Measurements from ENCODE around the gene PPP1R12C. TPM values are rescaled to one million over a fixed set of nuclear protein-coding genes. Genes with fewer than 3 reads are reported as not detected.

PPP1R12C gene
- total and polyA plus RNA-seq, 2 experiments from 2014 or later = 69.7 to 74.5 TPM

DNA sequence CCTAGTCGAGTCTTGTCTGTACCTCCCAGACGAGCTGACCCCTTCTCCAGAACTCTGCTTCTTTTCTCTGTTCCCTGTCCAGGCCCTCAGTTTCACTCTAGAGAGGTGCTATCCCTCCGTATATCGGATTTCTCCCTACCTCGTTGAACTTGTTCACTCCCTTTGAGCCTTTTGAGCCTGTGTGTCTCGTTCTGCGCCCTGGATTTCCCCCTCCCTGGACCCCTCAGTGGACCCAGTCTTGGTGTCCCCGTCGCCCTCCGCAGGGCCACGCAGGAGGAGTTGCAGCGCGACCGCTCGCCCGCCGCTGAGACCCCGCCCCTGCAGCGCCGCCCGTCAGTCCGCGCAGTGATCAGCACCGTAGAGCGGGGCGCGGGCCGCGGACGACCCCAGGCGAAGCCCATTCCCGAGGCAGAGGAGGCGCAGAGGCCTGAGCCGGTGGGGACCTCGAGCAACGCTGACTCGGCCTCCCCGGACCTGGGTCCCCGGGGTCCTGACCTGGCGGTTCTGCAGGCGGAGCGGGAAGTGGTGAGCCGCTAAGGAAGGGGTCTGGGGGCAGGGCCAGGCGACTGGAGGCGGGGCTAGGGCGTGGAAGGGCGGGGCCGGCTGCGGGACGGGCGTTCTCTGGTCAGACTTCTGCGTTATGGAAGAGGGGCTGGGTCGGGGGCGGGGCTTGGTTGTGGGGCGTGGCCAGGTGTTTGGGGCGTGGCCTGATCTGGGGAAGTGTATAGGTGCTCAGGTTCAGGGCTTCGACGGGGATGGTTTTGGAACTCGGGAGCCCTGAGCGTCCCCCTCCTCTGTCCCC is 36.3 kb downstream of the PPP1R12C start:
- TF ChIP-seq EZH2phosphoT487 (IDR thresholded peaks at IDR 0.05; ENCODE audit: low read depth, severe bottlenecking, unreplicated experiment) (no peak), EZH2 (IDR thresholded peaks at IDR 0.05; ENCODE audit: borderline replicate concordance) (no peak)
- TF ChIP-seq, protein P1, sequence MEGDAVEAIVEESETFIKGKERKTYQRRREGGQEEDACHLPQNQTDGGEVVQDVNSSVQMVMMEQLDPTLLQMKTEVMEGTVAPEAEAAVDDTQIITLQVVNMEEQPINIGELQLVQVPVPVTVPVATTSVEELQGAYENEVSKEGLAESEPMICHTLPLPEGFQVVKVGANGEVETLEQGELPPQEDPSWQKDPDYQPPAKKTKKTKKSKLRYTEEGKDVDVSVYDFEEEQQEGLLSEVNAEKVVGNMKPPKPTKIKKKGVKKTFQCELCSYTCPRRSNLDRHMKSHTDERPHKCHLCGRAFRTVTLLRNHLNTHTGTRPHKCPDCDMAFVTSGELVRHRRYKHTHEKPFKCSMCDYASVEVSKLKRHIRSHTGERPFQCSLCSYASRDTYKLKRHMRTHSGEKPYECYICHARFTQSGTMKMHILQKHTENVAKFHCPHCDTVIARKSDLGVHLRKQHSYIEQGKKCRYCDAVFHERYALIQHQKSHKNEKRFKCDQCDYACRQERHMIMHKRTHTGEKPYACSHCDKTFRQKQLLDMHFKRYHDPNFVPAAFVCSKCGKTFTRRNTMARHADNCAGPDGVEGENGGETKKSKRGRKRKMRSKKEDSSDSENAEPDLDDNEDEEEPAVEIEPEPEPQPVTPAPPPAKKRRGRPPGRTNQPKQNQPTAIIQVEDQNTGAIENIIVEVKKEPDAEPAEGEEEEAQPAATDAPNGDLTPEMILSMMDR (IDR thresholded peaks at IDR 0.05; ENCODE audit: poor library complexity) = no peak
- H3K27me3 ChIP-seq = peaks cover 43% of the 10 kb centered on the region
- H2AFZ ChIP-seq = peak overlapping the region; percentile 77
- H3K4me1 ChIP-seq (ENCODE audit: insufficient read depth) = peaks cover 9% of the 10 kb centered on the region
- peak overlapping the region; percentile 98 for H3K4me2 ChIP-seq
- H4K20me1 ChIP-seq (ENCODE audit: insufficient read depth, poor library complexity, severe bottlenecking) = no peaks in the 10 kb centered on the region
- H3K9me2 ChIP-seq (replicated peaks; ENCODE audit: insufficient read depth) = no peaks in the 10 kb centered on the region
- DNase-seq (ENCODE audit: low spot score) = peak; percentile 87
- peak overlapping the region; percentile 59 for H3K4me3 ChIP-seq
- H3K9me3 ChIP-seq (ENCODE audit: low read depth) = no peaks in the 10 kb centered on the region
- H3K79me2 ChIP-seq = no peaks in the 10 kb centered on the region
- H3K27ac ChIP-seq = no peak overlapping the region
- no peaks in the 10 kb centered on the region for H3K36me3 ChIP-seq (replicated peaks; ENCODE audit: insufficient read depth, low read depth)
- WGBS (ENCODE audit: low lambda C conversion rate, missing lambda C conversion rate) = 6% methylated on average over 48 of the region's 60 CpGs

DNA sequence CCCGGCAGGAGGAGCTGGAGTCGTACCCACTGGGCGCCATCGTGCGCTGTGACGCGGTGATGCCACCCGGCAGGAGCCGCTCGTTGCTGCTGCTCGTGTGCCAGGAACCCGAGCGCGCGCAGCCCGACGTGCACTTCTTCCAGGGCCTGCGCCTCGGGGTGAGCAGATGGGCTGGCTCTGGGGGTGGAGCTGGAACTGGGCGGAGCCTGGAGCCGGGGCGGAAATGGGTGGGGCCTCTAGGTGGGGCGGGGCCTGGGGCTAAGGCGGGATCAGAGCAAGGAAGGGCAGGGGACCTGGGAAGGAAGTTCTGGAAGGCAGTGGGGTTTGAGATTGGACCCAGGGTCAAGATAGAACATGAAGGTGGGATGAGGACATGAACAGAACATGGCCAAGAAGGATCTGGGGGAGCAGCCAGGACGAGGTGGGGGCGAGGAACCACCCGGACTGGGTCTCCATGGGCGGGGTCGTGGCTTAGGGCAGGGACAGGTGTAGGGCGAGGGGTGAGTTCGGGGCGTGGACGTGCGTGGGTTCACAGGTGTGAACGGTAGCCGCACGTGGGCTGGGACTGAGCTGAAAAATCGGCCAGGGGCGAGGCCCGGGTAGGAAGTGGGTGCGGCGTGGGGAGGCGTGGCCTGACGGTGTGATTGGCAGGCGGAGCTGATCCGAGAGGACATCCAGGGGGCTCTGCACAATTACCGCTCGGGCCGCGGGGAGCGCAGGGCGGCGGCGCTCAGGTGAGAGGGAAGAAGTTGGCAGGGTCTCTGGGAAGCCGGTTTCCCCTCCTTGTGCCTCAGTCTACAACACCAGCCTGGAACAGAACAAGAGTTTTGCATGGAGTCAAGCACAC is 37.1 kb downstream of the PPP1R12C start:
- DNase-seq (ENCODE audit: low spot score) = peak; percentile 84
- Histone ChIP-seq H3K4me3 (peak overlapping the region; percentile 59), H3K27me3 (peaks cover 35% of the 10 kb centered on the region)

DNA sequence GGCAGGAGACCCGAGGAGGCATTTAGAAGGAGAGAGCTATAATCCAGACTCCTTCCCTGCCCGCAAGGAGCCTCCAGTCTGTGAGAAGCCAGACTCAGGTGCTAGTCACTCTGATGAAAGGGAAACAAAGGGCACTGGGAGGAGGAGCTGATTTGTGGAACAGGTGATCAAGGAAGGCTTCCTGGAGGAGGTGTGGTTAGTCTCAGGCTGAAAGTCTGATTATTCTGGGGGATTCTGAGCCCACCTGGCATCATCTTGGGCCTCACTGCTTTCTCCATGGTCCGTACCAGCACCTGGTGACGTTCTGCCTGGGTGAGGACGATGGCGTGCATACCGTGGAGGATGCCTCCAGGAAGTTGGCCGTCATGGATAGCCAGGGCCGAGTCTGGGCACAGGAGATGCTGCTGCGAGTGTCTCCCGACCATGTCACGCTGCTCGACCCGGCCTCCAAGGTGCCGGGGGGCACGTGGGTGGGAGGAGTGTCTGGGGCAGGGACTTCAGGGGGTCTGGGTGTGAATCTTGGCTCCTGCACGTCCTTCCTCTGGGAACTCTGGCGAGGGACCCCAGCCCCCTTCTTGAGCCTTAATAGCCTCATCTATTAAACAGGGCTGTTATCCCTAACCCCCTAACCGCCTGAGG is 37.9 kb downstream of the PPP1R12C start:
- TF ChIP-seq EZH2phosphoT487 (IDR thresholded peaks at IDR 0.05; ENCODE audit: low read depth, severe bottlenecking, unreplicated experiment) = no peak
- TF ChIP-seq, protein P1 (IDR thresholded peaks at IDR 0.05; ENCODE audit: poor library complexity) = no peak
- TF ChIP-seq EZH2 (IDR thresholded peaks at IDR 0.05; ENCODE audit: borderline replicate concordance) = no peak
- no peaks in the 10 kb centered on the region for H4K20me1 ChIP-seq (ENCODE audit: insufficient read depth, poor library complexity, severe bottlenecking)
- peaks cover 32% of the 10 kb centered on the region for H3K27me3 ChIP-seq
- no peaks in the 10 kb centered on the region for H3K9me3 ChIP-seq (ENCODE audit: low read depth)
- 90% methylated on average over 19 of the region's 19 CpGs for WGBS (ENCODE audit: low lambda C conversion rate, missing lambda C conversion rate)
- H3K79me2 ChIP-seq = no peaks in the 10 kb centered on the region
- no peaks in the 10 kb centered on the region for H3K36me3 ChIP-seq (replicated peaks; ENCODE audit: insufficient read depth, low read depth)
- H3K4me2 ChIP-seq = peak overlapping the region; percentile 98
- H2AFZ ChIP-seq = no peak overlapping the region
- H3K9me2 ChIP-seq (replicated peaks; ENCODE audit: insufficient read depth) = no peaks in the 10 kb centered on the region
- no peak overlapping the region for H3K4me3 ChIP-seq
- no peak overlapping the region for H3K27ac ChIP-seq
- DNase-seq (ENCODE audit: low spot score) = peak; percentile 4
- H3K4me1 ChIP-seq (ENCODE audit: insufficient read depth) = peaks cover 9% of the 10 kb centered on the region

More for the DNA sequence above, 37.1 kb downstream of the PPP1R12C start:
- H3K27ac ChIP-seq = no peak overlapping the region
- no peaks in the 10 kb centered on the region for H4K20me1 ChIP-seq (ENCODE audit: insufficient read depth, poor library complexity, severe bottlenecking)
- no peaks in the 10 kb centered on the region for H3K79me2 ChIP-seq
- no peaks in the 10 kb centered on the region for H3K9me3 ChIP-seq (ENCODE audit: low read depth)
- WGBS (ENCODE audit: low lambda C conversion rate, missing lambda C conversion rate) = 14% methylated on average over 41 of the region's 55 CpGs
- H3K36me3 ChIP-seq (replicated peaks; ENCODE audit: insufficient read depth, low read depth) = no peaks in the 10 kb centered on the region
- H3K9me2 ChIP-seq (replicated peaks; ENCODE audit: insufficient read depth) = no peaks in the 10 kb centered on the region
- H3K4me1 ChIP-seq (ENCODE audit: insufficient read depth) = peaks cover 9% of the 10 kb centered on the region
- no peak for TF ChIP-seq EZH2 (IDR thresholded peaks at IDR 0.05; ENCODE audit: borderline replicate concordance)
- no peak for TF ChIP-seq EZH2phosphoT487 (IDR thresholded peaks at IDR 0.05; ENCODE audit: low read depth, severe bottlenecking, unreplicated experiment)
- TF ChIP-seq, protein P1 (IDR thresholded peaks at IDR 0.05; ENCODE audit: poor library complexity) = no peak
- H2AFZ ChIP-seq = peak overlapping the region; percentile 77
- peak overlapping the region; percentile 98 for H3K4me2 ChIP-seq

Data from hepatocyte (in vitro differentiated cells).